Endothelial cell of hepatic sinusoid (primary cell): ENCODE measurements around the gene LHFPL2.
"Not testable (repeated sequence)": the region's sequence is repeated elsewhere in the genome, so short reads cannot be mapped to it uniquely, and the experiment has no call there.

Source experiments
- in situ Hi-C: cut with HindIII; loops from 2 replicates; pipeline ENCODE4 v1.10.0; 2017; ENCODE audit warnings: low sequenced_read_pairs

The LHFPL2 gene

GRCh38 chr5:78648359-78649210, at the start of gene LHFPL2:
Gene LHFPL2 (minus strand): TSS chr5:78648772. CDS start chr5:78510213, 138,559 bp downstream.
- in situ Hi-C loops: no loop called here

DNA sequence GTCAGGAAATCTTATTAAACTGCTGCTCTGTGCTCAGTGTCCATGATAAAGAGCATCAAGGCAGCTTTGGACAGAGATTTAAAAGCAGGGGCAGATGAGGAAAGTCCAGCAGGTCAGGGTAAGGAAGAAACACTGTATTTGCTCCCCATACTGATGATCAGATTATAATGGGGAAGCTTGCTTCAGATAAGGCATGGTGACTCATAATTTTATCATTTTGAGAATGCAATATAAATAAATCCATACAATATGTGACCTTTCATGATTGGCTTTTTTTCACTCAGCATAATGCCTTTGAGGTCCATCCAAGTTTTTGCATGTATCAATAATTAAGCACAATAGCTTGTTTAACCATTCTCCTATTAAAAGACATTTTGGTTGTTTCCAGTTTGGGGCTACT, 48.1 kb upstream of the LHFPL2 start:
- in situ Hi-C loops: loop anchor here (5.0 kb wide), 1 partner anchor 51 kb away; no protein-coding TSS in a partner anchor

DNA sequence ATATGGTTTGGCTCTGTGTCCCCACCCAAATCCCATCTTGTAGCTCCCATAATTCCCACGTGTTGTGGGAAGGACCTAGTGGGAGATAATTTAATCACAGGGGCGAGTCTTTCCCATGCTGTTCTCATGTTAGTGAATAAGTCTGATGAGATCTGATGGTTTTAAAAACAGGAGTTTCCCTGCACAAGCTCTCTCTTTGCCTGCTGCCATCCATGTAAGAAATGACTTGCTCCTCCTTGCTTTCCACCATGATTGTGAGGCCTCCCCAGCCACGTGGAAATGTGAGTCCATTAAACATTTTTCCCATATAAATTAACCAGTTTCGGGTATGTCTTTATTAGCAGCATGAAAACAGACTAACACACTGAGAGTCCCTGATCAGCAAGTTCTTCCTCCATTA, 47.5 kb upstream of the LHFPL2 start:
- in situ Hi-C loops: loop anchor here (5.0 kb wide), 1 partner anchor 51 kb away; no protein-coding TSS in a partner anchor

DNA sequence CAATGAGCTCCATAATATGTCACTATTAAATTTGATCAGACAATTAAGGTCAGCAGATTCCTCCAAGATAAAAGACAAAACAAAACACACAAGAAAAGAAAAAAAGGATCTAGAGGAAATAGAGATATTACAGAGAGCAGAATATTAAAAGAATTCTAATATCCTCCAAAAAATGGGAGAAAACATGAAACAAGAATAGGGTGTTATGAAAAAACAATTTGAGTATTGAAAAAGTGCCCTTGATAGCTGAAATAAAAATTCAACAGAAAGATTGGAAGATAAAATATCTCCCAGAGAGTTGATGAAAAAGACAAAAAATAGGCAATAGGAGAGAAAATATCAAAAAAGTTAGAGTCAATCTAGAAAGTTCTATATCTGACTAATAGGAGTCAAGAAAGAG, 44.8 kb upstream of the LHFPL2 start:
- in situ Hi-C loops: no loop called here

DNA sequence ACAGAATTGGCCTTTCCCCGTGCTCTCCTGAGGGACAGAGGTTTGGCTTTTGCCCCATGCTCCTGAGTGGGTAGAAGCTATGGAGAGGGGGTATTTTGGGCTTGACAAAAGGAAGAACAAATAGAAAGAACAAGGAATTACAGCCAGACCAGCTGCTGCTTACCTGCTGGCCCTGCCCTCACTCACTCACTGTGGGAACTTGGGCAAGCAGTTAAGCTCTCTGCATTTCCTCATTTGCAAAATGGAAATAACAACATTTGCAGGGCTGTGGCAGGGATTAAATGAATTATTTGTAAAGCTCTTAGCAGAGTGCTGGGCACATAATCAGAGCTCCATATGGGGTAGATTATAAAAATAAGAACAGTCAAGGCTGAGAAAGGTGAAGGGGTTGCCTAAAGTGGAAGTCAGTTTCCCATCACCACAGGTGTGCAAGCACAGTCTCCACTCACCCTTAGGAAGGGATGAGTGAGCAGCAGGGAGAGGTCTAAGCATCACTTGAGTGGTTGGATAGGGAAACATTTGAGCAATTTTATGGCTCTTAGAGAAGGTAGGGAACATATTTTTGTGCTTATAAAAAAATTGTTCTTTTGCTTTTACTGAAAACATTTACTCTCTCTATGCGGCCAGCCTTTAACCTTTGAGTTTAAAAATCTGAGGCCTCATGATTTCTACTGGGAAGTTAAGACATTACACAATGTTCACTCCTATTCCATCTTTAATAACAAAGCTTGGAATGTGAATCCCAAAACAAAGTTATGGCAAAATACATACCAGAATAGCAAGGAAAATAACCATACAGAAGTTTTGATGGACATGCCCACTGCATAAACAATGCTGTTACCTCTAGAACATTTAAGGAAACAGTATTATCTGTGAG, 42.8 kb upstream of the LHFPL2 start:
- in situ Hi-C loops: no loop called here

- in situ Hi-C loops: no loop called here
Measured at GRCh38 chr5:78690253-78690972, 41.8 kb upstream of the LHFPL2 start.

- in situ Hi-C loops: no loop called here
Measured at GRCh38 chr5:78689540-78690252, 41.1 kb upstream of the LHFPL2 start.

DNA sequence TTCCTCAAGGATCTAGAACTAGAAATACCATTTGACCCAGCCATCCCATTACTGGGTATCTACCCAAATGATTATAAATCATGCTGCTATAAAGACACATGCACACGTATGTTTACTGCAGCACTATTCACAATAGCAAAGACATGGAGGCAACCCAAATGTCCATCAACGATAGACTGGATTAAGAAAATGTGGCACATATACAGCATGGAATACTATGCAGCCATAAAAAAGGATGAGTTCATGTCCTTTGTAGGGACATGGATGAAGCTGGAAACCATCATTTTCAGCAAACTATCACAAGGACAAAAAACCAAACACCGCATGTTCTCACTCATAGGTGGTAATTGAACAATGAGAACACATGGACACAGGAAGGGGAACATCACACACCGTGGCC, 38.9 kb upstream of the LHFPL2 start:
- in situ Hi-C loops: not testable (repeated sequence)

DNA sequence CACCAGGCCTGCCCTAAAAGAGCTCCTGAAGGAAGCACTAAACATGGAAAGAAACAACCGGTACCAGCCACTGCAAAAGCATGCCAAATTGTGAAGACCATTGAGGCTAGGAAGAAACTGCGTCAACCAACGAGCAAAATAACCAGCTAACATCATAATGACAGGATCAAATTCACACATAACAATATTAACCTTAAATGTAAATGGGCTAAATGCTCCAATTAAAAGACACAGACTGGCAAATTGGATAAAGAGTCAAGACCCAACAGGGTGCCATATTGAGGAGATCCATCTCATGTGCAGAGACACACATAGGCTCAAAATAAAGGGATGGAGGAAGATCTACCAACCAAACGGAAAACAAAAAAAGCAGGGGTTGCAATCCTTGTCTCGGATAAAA, 35.3 kb upstream of the LHFPL2 start:
- in situ Hi-C loops: not testable (repeated sequence)

DNA sequence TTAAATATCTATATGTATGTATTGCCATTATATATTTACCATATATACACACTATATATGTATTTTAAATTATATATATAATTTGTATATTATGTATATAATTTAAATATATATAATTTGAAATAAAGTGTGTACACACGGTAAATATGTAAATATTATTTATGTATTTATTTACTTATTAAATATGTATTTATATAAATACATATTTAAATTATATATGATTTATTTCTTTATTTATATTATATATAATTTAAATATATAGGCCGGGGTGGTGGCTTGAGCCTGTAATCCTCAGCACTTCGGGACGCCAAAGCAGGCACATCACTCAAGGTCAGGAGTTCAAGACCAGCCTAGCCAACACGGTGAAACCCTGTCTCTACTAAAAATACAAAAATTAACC, 31.3 kb upstream of the LHFPL2 start:
- in situ Hi-C loops: no loop called here

- in situ Hi-C loops: no loop called here
Measured at GRCh38 chr5:78677777-78678668, 29.5 kb upstream of the LHFPL2 start.

- in situ Hi-C loops: no loop called here
Measured at GRCh38 chr5:78675956-78676730, 27.6 kb upstream of the LHFPL2 start.

DNA sequence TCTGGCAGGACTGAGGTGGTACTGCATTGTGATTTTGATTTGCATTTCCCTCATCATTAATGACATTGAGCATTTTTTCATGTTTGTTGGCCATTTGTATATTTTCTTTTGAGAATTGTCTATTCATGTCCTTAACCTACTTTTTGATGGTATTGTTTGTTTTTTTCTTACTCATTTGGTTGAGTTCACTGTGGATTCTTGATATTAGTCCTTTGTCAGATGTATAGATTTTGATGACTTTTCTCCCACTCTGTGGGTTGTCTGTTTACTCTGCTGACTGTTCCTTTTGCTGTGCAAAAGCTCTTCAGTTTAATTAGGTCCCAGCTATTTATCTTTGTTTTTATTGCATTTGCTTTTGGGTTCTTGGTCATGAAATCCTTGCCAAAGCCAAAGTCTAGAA, 25.3 kb upstream of the LHFPL2 start:
- in situ Hi-C loops: not testable (repeated sequence)

DNA sequence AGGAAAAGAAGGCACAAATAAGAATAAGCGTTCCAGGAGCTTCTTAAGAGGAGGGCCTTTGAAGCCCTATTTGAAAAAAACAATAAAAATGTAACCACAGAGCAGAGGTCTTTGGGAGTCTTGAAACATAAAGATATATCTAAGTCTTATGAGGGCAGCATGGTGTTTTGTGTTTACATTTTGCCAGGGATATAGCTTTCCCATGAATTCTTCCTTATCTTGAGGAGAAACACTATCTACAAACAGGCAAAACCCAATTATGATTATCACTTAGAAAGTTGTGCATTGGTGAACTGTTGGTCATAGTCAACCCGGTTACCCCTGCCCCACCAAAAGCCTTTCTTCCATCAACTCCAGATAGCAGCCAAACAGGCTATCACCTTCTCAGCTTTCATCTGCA, 23.6 kb upstream of the LHFPL2 start:
- in situ Hi-C loops: no loop called here

DNA sequence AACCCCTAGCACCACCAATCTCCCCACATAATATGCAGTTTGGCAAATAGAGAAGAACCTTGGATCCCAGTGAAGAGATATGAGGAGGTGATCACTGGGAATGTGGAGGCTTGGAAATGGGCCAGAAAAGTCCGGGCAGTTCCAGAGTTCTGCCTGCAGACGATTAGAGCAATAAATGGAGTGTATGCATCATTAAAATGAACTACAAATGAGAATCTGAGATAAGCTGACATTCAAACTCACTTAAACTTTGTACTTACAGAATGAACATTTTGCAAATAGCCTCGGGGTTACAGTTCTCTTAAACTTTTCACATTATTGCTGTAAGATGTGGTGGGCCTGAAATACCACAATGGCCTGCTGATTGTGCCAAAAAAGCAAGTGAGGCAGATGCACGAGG, 23.0 kb upstream of the LHFPL2 start:
- in situ Hi-C loops: no loop called here

DNA sequence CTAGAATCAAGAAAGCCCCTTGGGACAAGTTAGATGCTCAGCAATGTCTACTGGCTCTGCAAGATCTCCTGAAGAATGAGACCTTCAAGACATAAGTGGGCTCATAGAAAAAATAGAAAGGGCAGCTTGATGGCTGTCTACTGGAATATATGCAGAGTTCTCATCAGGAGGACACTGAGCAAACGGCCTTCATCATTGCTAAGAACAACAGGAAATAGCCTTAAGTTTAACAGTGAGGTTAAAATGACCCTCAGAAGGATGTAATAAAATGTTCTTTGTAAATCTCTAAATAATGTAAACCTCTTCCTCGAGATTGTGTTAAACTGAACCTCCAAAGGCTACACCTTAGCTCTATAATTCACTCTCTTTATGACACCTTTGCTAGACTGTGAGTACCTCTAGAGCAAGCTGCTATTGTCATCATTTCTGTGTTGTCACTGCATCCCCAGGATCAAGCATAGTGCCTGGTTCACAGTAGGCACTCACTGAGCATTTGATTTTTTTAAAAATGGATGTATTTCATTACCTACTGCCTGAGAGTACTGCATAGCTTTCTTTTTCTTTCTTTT, 22.2 kb upstream of the LHFPL2 start:
- in situ Hi-C loops: no loop called here

GRCh38 chr5:78669331-78669730, 20.8 kb upstream of the LHFPL2 start:
- in situ Hi-C loops: loop anchor here (5.0 kb wide), 1 partner anchor 98 kb away; no protein-coding TSS in a partner anchor

- in situ Hi-C loops: loop anchor here (5.0 kb wide), 1 partner anchor 100 kb away; no protein-coding TSS in a partner anchor
Measured at GRCh38 chr5:78667461-78668103, 19.0 kb upstream of the LHFPL2 start.
